ENCODE measurements around the gene UBE2Z. TPM values are rescaled to one million over a fixed set of nuclear protein-coding genes. Genes with fewer than 3 reads are reported as not detected.

Gene UBE2Z
- total RNA-seq, 2 donors from 2014 or later = 69.9 to 91.5 TPM

GRCh38 chr17:48925251-48925990 lies 17.2 kb downstream of the UBE2Z start:
- TF ChIP-seq POLR2A (IDR thresholded peaks at IDR 0.05) (no peak), POLR2AphosphoS5 (IDR thresholded peaks at IDR 0.05) (no peak)
- TF ChIP-seq, protein P1, sequence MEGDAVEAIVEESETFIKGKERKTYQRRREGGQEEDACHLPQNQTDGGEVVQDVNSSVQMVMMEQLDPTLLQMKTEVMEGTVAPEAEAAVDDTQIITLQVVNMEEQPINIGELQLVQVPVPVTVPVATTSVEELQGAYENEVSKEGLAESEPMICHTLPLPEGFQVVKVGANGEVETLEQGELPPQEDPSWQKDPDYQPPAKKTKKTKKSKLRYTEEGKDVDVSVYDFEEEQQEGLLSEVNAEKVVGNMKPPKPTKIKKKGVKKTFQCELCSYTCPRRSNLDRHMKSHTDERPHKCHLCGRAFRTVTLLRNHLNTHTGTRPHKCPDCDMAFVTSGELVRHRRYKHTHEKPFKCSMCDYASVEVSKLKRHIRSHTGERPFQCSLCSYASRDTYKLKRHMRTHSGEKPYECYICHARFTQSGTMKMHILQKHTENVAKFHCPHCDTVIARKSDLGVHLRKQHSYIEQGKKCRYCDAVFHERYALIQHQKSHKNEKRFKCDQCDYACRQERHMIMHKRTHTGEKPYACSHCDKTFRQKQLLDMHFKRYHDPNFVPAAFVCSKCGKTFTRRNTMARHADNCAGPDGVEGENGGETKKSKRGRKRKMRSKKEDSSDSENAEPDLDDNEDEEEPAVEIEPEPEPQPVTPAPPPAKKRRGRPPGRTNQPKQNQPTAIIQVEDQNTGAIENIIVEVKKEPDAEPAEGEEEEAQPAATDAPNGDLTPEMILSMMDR (IDR thresholded peaks at IDR 0.05) = no peak
- Histone ChIP-seq H3K9me3 (no peaks in the 10 kb centered on the region), H3K4me3 (no peak overlapping the region), H3K36me3 (peaks cover 14 to 34% of the 10 kb centered on the region in 2 donors), H3K27ac (no peak overlapping the region), H3K4me1 (replicated peaks) (no peaks in the 10 kb centered on the region), H3K27me3 (replicated peaks; ENCODE audit: insufficient read depth) (no peaks in the 10 kb centered on the region)
- 91% methylated on average over 4 of the region's 4 CpGs for WGBS
- intact Hi-C loops (cut with DNase I) = no loop called here
- DNase-seq (ENCODE audit: low spot score) = no peak

DNA sequence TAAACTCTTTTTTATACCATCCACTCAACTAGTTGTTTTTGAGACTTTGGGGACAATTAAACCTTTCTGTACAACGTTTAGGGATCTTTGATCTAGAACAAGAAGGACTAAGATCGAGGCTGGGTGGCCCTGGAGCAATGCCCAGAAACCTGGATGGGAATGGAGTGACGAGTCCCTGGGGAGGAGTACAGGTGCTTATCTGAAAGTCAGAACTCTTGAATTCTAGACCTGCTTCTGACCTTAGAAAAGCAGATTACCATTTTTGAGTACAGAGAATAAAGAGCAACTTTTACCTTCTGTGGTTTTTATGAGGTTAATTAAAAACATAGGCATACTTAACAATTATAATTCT lies 17.8 kb downstream of the UBE2Z start:
- H3K27ac ChIP-seq = no peak overlapping the region
- H3K27me3 ChIP-seq (replicated peaks; ENCODE audit: insufficient read depth) = no peaks in the 10 kb centered on the region
- 25% methylated on average over 3 of the region's 3 CpGs for WGBS
- DNase-seq (ENCODE audit: low spot score) = no peak
- no peaks in the 10 kb centered on the region for H3K4me1 ChIP-seq (replicated peaks)
- TF ChIP-seq POLR2AphosphoS5 (IDR thresholded peaks at IDR 0.05) = no peak
- H3K9me3 ChIP-seq = no peaks in the 10 kb centered on the region
- no peak overlapping the region for H3K4me3 ChIP-seq
- H3K36me3 ChIP-seq = peaks cover 13 to 28% of the 10 kb centered on the region in 2 donors
- intact Hi-C loops (cut with DNase I) = no loop called here

GRCh38 chr17:48927978-48928745 lies 20.0 kb downstream of the UBE2Z start:
- Histone ChIP-seq H3K4me1 (replicated peaks) (no peaks in the 10 kb centered on the region), H3K27me3 (replicated peaks; ENCODE audit: insufficient read depth) (no peaks in the 10 kb centered on the region), H3K9me3 (no peaks in the 10 kb centered on the region), H3K4me3 (no peak overlapping the region), H3K36me3 (peaks cover 3 to 17% of the 10 kb centered on the region in 2 donors), H3K27ac (no peak overlapping the region)
- WGBS = 78% methylated on average over 6 of the region's 6 CpGs
- TF ChIP-seq POLR2A (IDR thresholded peaks at IDR 0.05) = no peak
- no peak for TF ChIP-seq POLR2AphosphoS5 (IDR thresholded peaks at IDR 0.05)
- TF ChIP-seq, protein P1 (IDR thresholded peaks at IDR 0.05) = no peak
- DNase-seq (ENCODE audit: low spot score) = no peak
- intact Hi-C loops (cut with DNase I) = no loop called here

DNA sequence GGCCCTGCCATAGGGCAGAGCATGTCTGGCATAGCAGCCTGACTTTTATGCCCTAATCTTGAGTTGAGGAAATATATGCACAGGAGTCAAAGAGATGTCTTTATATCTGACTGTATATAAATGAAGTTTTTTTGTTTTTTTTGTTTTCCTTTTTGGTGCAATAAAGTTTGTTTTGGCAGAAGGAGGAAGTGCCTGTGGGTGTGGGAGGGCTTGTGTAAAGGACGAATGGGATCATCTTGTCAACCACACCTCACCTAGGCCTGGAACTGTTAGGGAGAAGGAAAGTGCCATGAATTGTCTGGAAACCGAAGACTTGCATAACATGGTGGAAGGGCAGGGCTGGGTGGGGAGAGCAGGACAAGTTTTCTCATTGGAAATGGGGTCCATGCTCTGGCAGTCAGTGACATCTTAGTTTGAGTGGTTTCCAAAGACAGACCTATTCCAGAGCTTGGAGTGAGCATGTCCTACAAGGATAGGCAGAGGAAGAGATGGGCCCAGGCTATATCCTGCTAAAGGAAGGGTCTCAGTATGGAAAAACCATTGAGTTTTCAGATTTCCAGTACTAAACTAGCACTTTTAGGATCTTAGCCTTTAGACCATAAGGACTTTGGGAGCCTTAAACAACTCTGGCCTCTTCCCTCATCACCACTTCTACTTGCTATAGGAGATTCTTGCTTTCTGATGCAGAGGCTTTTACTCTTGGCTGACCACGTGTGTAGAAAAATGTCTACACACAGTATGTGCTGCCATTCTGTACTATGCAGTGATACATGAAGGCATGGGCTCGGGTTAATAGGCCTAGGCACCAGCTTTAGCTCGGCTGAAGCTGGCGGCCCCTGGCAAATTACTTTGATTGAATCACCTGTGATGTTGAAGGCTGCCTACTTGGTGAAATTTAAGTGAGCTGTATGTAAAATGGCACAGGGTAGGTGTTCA lies 20.9 kb downstream of the UBE2Z start:
- DNase-seq (ENCODE audit: low spot score) = no peak
- Histone ChIP-seq H3K36me3 (peaks cover 3 to 12% of the 10 kb centered on the region in 2 donors), H3K4me3 (no peak overlapping the region), H3K4me1 (replicated peaks) (no peaks in the 10 kb centered on the region), H3K27me3 (replicated peaks; ENCODE audit: insufficient read depth) (no peaks in the 10 kb centered on the region), H3K27ac (no peak overlapping the region), H3K9me3 (no peaks in the 10 kb centered on the region)
- WGBS = 70% methylated on average over 6 of the region's 6 CpGs
- no peak for TF ChIP-seq POLR2A (IDR thresholded peaks at IDR 0.05)
- TF ChIP-seq POLR2AphosphoS5 (IDR thresholded peaks at IDR 0.05) = no peak
- TF ChIP-seq, protein P1 (IDR thresholded peaks at IDR 0.05) = no peak
- intact Hi-C loops (cut with DNase I) = no loop called here

DNA sequence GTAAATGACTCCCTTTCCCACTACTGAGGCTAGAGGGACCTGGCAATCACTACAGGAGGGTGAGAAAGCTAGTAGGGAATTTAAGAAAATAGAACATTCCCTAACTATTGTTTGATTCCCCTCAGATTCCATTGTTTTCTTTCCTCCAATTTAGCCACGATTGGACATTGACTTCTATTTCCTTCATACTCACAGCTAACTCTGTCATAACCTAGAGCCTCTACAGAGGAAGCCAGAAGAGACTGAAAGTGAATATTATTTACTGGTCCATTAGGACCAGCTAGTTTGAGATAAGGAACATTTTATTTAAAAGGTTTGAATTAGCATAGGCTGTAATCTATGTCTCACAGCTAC lies 21.6 kb downstream of the UBE2Z start:
- intact Hi-C loops (cut with DNase I) = no loop called here
- no peak for DNase-seq (ENCODE audit: low spot score)
- Histone ChIP-seq H3K27ac (no peak overlapping the region), H3K9me3 (no peaks in the 10 kb centered on the region), H3K4me1 (replicated peaks) (no peaks in the 10 kb centered on the region), H3K4me3 (no peak overlapping the region), H3K27me3 (replicated peaks; ENCODE audit: insufficient read depth) (no peaks in the 10 kb centered on the region), H3K36me3 (peaks cover 3 to 11% of the 10 kb centered on the region in 2 donors)
- WGBS = 27% methylated on average over 1 of the region's 1 CpG
- TF ChIP-seq POLR2A (IDR thresholded peaks at IDR 0.05) (no peak), POLR2AphosphoS5 (IDR thresholded peaks at IDR 0.05) (no peak)
- TF ChIP-seq, protein P1 (IDR thresholded peaks at IDR 0.05) = no peak

Measured in prostate gland (tissue), 2 donors.